ACHN (cell line): Measurements from ENCODE around the gene AKAP8L.
"Not testable (repeated sequence)": the region's sequence is repeated elsewhere in the genome, so short reads cannot be mapped to it uniquely, and the experiment has no call there.

Source experiments
- DNase-seq: peaks from one replicate; pipeline ENCODE4 v3.0.0-alpha.2; 2015
- in situ Hi-C: cut with HindIII; loops from 2 replicates; pipeline ENCODE4 v1.10.0; 2017; ENCODE audit warnings: low sequenced_read_pairs, low pct_ligation_motif_present, low pct_unique_long_range_greater_than_20kb

Gene AKAP8L

DNA sequence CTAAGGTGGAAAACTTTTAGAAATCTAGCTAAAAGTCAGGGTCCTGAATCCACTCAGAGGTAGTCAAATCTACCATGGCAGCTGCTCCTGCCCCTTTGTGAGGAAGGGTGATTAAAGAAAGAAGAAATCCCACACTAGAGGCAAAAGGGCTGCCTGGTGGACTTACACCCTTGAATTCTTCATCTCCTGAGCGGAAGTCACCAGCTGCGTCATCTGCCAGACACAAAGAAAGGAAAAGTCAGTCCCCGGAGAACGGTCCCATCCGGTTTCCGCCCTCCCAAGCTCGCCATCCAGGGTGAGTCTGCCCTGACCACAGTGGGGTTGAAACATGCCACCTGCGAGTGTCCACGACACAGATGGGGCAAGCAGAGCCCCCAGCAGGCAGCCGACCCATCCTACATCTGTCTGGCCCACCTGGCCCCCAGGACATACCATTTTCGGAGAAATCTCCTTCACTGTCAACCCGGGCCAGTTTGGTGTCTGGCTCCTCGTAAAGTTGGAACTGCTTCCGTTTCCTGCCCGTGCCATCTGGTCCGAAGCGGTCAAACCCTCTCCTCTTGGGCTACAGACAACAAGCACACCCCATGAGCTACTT is 46.9 kb downstream of the AKAP8L start:
- in situ Hi-C loops, result no loop called here

GRCh38 chr19:15371119-15371518 is 47.7 kb downstream of the AKAP8L start:
- no peak for DNase-seq
- in situ Hi-C loops, result no loop called here

More for the DNA sequence above, 46.9 kb downstream of the AKAP8L start:
- no peak for DNase-seq

- DNase-seq, result no peak
- in situ Hi-C loops, result no loop called here
These were observed 49.2 kb downstream of the AKAP8L start for GRCh38 chr19:15369594-15369891.

DNA sequence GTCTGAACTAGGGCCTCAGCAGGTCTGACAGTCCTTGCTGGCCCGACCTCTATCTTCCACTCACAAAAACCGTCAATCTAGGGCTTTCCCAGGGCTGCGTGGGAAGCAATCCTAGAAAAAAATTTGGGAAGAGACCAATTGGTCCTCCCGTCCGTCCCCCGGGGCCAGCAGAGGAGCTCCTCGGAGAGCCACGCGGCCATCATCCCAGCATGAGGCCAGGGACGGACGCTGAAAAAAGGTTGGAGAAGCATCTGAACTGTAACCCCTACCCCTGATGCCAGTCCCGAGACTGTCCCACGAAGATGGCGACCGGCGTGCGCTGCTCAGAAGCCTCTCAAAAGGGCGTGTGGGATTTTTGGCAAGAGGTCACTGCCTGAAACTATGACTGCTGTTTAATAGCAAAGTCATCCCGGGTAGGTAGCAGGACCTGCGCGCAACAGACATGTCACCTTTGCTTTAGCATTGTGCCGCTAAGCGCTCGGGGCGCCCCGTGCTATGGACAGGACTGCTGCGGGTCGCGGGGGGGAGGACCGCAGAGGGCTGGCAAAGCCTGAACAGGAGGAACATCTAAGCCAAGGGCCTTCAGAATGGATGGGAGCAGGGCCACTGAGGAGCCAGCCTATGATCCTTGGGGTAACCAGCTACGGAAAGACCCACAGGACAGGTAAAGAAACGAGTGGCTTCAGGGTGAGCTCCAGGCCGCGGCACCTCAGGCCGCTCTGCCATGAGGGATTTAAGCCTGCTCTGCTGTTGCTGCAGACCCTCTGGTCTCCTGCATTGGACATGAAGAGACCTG is 49.8 kb downstream of the AKAP8L start:
- DNase-seq, result no peak
- in situ Hi-C loops, result no loop called here

GRCh38 chr19:15368051-15368632 is 50.6 kb downstream of the AKAP8L start:
- no peak for DNase-seq
- in situ Hi-C loops, result no loop called here

DNA sequence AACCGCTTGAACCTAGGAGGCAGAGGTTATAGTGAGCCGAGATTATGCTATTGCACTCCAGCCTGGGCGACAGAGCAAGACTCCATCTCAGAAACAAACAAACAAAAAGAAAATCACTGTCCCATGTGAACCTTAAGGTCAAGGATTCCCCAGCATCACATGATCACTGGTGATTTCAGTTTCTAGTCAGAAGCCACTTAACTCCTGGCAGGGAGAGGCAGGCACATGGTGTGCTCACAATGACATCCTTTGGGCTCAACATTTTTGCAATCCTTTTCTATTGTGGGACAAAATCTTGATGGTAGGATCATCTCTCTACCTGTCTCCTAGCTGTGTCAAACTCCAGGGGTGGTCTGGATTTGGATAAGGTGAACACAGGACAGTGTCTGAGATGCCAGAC is 51.3 kb downstream of the AKAP8L start:
- DNase-seq, result no peak

DNA sequence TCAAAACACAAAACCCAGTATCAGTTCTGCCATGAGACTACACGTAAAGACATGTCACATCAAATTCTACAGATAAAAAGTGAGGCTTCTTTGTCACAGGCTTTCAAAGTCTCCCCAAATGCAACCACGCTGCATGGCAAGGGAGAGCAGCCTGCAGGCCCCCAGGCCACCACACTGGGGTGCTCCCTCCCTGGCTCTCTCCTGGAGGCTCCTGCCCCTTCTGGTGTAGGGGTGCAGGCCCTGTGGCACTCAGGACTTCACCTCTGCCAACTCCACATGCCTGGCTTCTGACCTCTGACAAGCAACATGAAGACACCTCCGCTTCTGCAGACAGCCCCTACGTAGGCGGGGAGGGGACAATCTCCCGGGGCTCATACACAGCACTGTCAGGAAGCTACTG is 53.5 kb downstream of the AKAP8L start:
- in situ Hi-C loops, result no loop called here

More for the DNA sequence above, 51.3 kb downstream of the AKAP8L start:
- in situ Hi-C loops, result no loop called here

GRCh38 chr19:15363791-15364190 is 55.0 kb downstream of the AKAP8L start:
- in situ Hi-C loops, DNase-seq: not testable (repeated sequence)

More for the DNA sequence above, 53.5 kb downstream of the AKAP8L start:
- no peak for DNase-seq

GRCh38 chr19:15363048-15363447 is 55.7 kb downstream of the AKAP8L start:
- DNase-seq, in situ Hi-C loops: not testable (repeated sequence)

- in situ Hi-C loops, DNase-seq: not testable (repeated sequence)
These were observed 58.8 kb downstream of the AKAP8L start for GRCh38 chr19:15360015-15360414.

DNA sequence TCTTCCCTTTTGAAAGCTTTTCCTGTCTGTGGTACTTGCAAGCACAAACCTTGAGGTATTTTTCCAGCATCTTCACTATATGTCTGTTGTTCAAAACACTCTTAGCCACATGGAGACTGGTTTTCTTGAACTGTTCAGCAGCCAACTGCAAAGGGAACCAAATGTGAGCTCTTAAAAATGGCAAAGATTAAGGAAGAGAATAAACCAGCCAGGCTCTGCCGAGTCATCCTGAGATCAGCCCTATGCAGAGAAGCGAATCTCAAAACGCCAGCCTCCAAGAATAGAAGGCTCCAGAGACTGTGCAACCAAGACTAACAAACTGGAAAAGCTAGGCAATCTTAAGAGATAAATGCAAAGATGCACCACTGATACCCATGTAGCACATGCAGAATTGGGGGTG is 59.9 kb downstream of the AKAP8L start:
- in situ Hi-C loops, result no loop called here
- no peak for DNase-seq

GRCh38 chr19:15357906-15358305 is 60.9 kb downstream of the AKAP8L start:
- no peak for DNase-seq
- in situ Hi-C loops, result no loop called here

DNA sequence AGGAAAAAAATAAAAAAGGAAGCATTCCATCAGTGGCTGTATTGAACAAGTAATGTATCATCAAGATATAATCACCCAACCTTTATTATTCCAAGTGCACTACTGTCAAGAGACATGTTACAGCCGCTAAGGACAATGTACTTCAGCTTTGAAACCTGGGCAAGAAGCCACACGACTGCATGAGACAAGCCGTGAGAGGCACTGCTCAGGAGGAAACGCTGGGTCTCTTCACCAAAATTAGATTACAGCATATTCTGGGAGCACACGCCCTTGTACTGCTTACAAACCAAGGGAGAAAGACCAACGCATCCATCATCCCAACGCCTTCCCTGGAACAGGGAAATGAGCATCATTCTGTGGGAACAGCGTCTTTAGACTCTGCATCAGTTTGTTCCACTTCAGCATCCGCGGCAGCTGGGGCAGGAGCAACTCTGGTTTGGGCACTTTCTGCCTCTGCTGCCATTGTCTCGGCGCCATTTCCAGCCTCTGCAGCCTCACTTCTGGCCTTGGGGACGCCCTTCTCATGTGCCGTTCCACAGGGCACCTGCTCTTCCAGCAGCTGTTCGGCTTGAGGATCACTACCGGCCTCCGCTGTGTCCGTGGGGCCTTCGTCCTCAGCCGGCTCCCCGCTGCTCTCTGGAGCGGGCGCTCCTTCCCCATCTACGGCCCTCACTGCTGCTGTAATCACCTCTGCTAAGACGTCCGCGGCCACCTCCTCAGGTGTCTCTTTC is 64.1 kb downstream of the AKAP8L start:
- in situ Hi-C loops, result no loop called here
- DNase-seq, result no peak

DNA sequence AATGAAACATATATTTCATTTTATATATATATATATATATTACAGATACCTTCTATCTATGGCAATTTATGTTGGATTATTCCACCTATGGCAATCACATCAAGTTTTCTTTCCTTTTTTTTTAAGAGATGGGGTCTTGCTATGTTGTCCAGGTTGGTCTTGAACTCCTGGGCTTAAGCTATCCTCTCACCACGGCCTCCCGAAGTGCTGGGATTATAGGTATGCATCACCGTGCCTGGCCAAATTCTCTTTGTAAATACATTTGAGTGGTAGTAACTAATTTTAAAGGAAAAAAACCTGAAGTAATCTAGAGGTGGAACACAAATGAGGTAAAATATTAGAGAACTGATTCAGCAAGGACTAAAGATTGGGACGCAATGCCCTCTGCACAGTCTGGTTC is 64.9 kb downstream of the AKAP8L start:
- DNase-seq, result no peak
- in situ Hi-C loops, result no loop called here

DNA sequence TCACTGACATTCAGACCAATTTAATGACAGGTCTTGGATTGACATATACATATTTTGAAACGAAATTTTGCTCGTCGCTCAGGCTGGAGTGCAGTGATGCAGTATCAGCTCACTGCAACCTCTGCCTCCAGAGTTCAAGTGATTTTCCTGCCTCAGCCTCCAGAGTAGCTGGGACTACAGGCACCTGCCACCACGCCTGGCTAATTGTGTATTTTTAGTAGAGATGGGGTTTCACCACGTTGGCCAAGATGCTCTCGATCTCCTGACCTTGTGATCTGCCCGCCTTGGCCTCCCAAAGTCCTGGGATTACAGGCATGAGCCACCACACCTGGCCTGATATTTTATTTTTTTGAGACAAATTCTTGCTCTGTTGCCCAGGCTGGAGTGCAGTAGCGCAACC is 66.3 kb downstream of the AKAP8L start:
- in situ Hi-C loops, DNase-seq: not testable (repeated sequence)

DNA sequence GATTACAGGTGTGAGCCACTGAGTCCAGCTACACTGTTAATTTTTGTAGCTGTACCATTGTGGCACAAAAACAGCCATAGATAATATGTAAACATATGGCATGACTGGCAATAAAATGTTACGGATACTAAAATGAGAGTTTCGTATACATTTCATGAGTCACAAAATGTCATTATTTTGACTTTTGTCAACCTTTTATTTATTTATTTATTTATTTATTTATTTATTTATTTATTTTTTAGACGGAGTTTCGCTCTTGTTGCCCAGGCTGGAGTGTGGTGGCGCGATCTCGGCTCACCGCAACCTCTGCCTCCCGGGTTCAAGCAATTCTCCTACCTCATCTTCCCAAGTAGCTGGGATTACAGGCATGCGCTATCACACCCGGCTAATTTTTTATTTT is 77.5 kb downstream of the AKAP8L start:
- DNase-seq, in situ Hi-C loops: not testable (repeated sequence)

- DNase-seq, result no peak
- in situ Hi-C loops, result no loop called here
These were observed 78.7 kb downstream of the AKAP8L start for GRCh38 chr19:15340086-15340485.

DNA sequence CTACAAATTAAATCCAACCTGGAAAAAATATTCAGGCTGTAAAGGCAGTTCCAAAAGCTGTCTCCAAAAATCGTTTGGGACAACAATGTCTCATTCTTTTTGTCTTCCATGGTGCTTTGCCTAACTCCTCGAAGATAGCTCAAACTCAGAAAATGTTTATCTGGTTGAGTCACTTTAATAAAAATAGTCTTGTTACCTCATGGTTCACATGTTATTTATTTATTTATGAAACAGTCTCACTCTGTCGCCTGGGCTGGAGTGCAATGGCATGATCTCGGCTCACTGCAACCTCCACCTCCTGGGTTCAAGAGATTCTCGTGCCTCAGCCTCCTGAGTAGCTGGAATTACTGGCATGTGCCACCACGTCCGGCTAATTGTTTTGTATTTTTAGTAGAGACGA is 81.6 kb downstream of the AKAP8L start:
- DNase-seq, result no peak
- in situ Hi-C loops, result no loop called here

DNA sequence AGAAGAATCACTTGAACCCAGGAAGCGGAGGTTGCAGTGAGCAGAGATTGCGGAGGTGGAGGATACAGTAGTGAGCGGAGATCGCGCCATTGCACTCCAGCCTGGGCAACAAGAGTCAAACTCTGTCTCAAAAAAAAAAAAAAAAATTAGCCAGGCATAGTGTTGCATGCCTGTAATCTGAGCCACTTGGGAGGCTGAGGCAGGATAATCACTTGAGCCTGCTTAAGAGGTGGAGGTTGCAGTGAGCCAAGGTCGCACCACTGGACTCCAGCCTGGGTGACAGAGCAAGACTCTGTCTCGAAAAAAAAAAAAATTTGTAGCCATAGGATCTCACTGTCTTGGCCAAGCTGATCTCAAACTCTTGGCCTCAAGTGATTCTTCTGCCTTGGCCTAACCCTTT is 82.8 kb downstream of the AKAP8L start:
- DNase-seq, in situ Hi-C loops: not testable (repeated sequence)
